ENCODE data around the gene FAM90A1. TPM values are rescaled to one million over a fixed set of nuclear protein-coding genes. Genes with fewer than 3 reads are reported as not detected.
A peak's percentile ranks its signal among the peaks of the same experiment; 100 is the strongest.
"Not testable (repeated sequence)": the region's sequence is repeated elsewhere in the genome, so short reads cannot be mapped to it uniquely, and the experiment has no call there.

FAM90A1 gene, protein sequence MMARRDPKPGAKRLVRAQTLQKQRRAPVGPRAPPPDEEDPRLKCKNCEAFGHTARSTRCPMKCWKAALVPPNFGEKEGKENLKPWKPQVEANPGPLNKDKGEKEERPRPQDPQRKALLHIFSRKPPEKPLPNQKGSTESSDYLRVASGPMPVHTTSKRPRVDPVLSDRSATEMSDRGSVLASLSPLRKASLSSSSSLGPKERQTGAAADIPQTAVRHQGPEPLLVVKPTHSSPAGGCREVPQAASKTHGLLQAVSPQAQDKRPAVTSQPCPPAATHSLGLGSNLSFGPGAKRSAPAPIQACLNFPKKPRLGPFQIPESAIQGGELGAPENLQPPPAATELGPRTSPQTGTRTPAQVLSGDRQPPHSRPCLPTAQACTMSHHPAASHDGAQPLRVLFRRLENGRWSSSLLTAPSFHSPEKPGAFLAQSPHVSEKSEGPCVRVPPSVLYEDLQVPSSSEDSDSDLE
- total RNA-seq (0.26 and 0.33 TPM in 2 replicates), polyA plus RNA-seq (0.05 and 0.08 TPM in 2 replicates), polyA minus RNA-seq (ENCODE audit: low replicate concordance) (0.56 TPM in 1 of 2 replicates, not detected in the other)
- 0.10 and 0.14 TPM in 2 replicates for polyA plus RNA-seq (2012)

GRCh38 chr12:8226992-8227731 is at the start of gene FAM90A1:
TSS of gene FAM90A1 (minus strand) at chr12:8227618. CDS start at chr12:8224832, 2,786 bp downstream.
- H3K27ac ChIP-seq (ENCODE audit: insufficient read depth, low read length); H4K20me1 ChIP-seq (ENCODE audit: control insufficient read depth, extremely low read depth, insufficient read depth, low read length); H2AFZ ChIP-seq (ENCODE audit: low read length); H3K79me2 ChIP-seq (ENCODE audit: control insufficient read depth, insufficient read depth, low read length); H3K4me2 ChIP-seq (ENCODE audit: extremely low read depth, insufficient read depth, low read length); H3K4me1 ChIP-seq (ENCODE audit: control insufficient read depth, extremely low read depth, insufficient read depth, low read length); H3K9me3 ChIP-seq (ENCODE audit: control insufficient read depth, insufficient read depth, low read depth, low read length); H3K27me3 ChIP-seq (ENCODE audit: control insufficient read depth, insufficient read depth, low read length); H3K9ac ChIP-seq (ENCODE audit: insufficient read depth, low read length); H3K36me3 ChIP-seq (ENCODE audit: control insufficient read depth, insufficient read depth, low read length): not testable (repeated sequence)
- H3K4me3 ChIP-seq (replicated peaks in 1 of 4; ENCODE audit: control extremely low read depth in 1 of 4, insufficient read depth in 1 of 4, low read depth in 3 of 4, low read length in 4 of 4), result peak within 1 kb of the TSS in 2 of 4 experiments; percentile 24 to 46
- peak in 1 of 2 donors; percentile 15 for DNase-seq (ENCODE audit: low read depth in 2 of 2)

- H4K20me1 ChIP-seq (ENCODE audit: control insufficient read depth, extremely low read depth, insufficient read depth, low read length); H3K4me2 ChIP-seq (ENCODE audit: extremely low read depth, insufficient read depth, low read length); H3K27me3 ChIP-seq (ENCODE audit: control insufficient read depth, insufficient read depth, low read length); H2AFZ ChIP-seq (ENCODE audit: low read length); H3K36me3 ChIP-seq (ENCODE audit: control insufficient read depth, insufficient read depth, low read length); H3K79me2 ChIP-seq (ENCODE audit: control insufficient read depth, insufficient read depth, low read length); H3K9me3 ChIP-seq (ENCODE audit: control insufficient read depth, insufficient read depth, low read depth, low read length); H3K4me3 ChIP-seq (replicated peaks in 1 of 4; ENCODE audit: control extremely low read depth in 1 of 4, insufficient read depth in 1 of 4, low read depth in 3 of 4, low read length in 4 of 4); H3K4me1 ChIP-seq (ENCODE audit: control insufficient read depth, extremely low read depth, insufficient read depth, low read length); DNase-seq (ENCODE audit: low read depth in 2 of 2); H3K9ac ChIP-seq (ENCODE audit: insufficient read depth, low read length); H3K27ac ChIP-seq (ENCODE audit: insufficient read depth, low read length): not testable (repeated sequence)
These were observed 49.0 kb upstream of the FAM90A1 start for GRCh38 chr12:8276397-8276796.

DNA sequence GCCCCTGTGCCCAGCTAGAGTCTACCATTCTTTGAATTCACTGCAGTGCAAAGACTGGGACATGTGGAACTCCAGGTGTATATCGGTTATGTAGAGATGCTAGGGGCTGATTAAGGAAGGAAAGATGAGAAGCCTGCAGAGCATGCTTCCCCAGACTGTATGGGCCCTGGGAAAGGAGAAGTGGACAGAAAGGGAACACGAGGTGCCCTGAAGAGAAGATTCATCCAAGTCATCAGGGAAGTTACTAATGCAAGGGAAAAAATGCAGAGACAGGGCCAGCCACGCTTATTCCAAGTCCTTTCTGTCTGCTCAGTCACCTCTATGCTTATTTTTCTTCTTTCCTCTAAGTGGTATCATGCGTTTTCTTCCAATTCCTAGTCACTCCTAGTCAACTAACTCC is 39.3 kb upstream of the FAM90A1 start:
- not testable (repeated sequence) for H3K9ac ChIP-seq (ENCODE audit: insufficient read depth, low read length); H3K36me3 ChIP-seq (ENCODE audit: control insufficient read depth, insufficient read depth, low read length); H3K4me3 ChIP-seq (replicated peaks in 1 of 4; ENCODE audit: control extremely low read depth in 1 of 4, insufficient read depth in 1 of 4, low read depth in 3 of 4, low read length in 4 of 4); H3K27ac ChIP-seq (ENCODE audit: insufficient read depth, low read length); H3K4me2 ChIP-seq (ENCODE audit: extremely low read depth, insufficient read depth, low read length); DNase-seq (ENCODE audit: low read depth in 2 of 2); H3K9me3 ChIP-seq (ENCODE audit: control insufficient read depth, insufficient read depth, low read depth, low read length); H3K4me1 ChIP-seq (ENCODE audit: control insufficient read depth, extremely low read depth, insufficient read depth, low read length); H3K27me3 ChIP-seq (ENCODE audit: control insufficient read depth, insufficient read depth, low read length); H2AFZ ChIP-seq (ENCODE audit: low read length); H4K20me1 ChIP-seq (ENCODE audit: control insufficient read depth, extremely low read depth, insufficient read depth, low read length); H3K79me2 ChIP-seq (ENCODE audit: control insufficient read depth, insufficient read depth, low read length)

DNA sequence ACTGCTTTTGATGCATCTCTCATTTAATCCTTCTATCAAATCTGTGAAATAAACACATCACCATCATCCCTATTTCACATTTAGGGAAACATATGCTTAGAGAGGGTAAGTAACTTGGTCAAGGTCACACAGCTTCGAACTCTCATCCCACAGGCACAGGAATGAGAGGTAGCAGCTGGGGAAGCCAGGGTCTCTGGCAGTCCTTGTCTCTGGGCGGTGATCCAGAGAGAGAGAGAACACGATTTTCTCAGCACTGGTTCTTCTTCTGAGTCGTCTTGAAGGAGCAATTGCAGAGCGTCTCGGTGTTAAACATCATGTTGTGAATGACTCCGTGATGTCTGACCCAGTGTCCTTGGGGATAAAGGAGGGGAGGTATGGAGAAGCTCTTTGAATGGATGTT is 36.8 kb upstream of the FAM90A1 start:
- not testable (repeated sequence) for H3K4me1 ChIP-seq (ENCODE audit: control insufficient read depth, extremely low read depth, insufficient read depth, low read length); H3K9ac ChIP-seq (ENCODE audit: insufficient read depth, low read length); H4K20me1 ChIP-seq (ENCODE audit: control insufficient read depth, extremely low read depth, insufficient read depth, low read length); H3K36me3 ChIP-seq (ENCODE audit: control insufficient read depth, insufficient read depth, low read length); H3K4me3 ChIP-seq (replicated peaks in 1 of 4; ENCODE audit: control extremely low read depth in 1 of 4, insufficient read depth in 1 of 4, low read depth in 3 of 4, low read length in 4 of 4); DNase-seq (ENCODE audit: low read depth in 2 of 2); H2AFZ ChIP-seq (ENCODE audit: low read length); H3K79me2 ChIP-seq (ENCODE audit: control insufficient read depth, insufficient read depth, low read length); H3K27me3 ChIP-seq (ENCODE audit: control insufficient read depth, insufficient read depth, low read length); H3K4me2 ChIP-seq (ENCODE audit: extremely low read depth, insufficient read depth, low read length); H3K27ac ChIP-seq (ENCODE audit: insufficient read depth, low read length); H3K9me3 ChIP-seq (ENCODE audit: control insufficient read depth, insufficient read depth, low read depth, low read length)

DNA sequence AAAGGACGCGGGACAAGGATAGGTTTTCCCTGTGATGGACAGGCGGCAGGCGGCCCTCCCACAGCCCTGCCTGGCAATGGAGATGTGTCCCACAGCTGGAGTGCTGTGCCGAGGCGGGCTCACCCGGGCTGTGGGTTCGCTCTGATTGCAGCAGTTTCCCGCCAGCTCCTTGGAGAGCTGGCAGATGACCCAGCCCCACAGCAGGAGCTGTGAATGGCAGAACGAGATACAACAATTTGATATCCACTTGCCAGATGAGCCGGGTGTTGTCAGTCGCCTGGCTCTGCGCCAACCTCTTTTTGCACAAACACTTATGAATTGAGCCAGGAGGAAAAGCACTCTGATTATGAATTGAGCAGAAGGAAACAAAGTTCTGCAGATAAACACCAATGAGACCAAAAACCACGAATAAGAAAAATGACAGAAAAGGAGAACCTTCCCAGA is 33.7 kb upstream of the FAM90A1 start:
- not testable (repeated sequence) for H3K4me3 ChIP-seq (replicated peaks in 1 of 4; ENCODE audit: control extremely low read depth in 1 of 4, insufficient read depth in 1 of 4, low read depth in 3 of 4, low read length in 4 of 4); H3K79me2 ChIP-seq (ENCODE audit: control insufficient read depth, insufficient read depth, low read length); H4K20me1 ChIP-seq (ENCODE audit: control insufficient read depth, extremely low read depth, insufficient read depth, low read length)

GRCh38 chr12:8256356-8256755 is 28.9 kb upstream of the FAM90A1 start:
- H2AFZ ChIP-seq (ENCODE audit: low read length); H3K9ac ChIP-seq (ENCODE audit: insufficient read depth, low read length); H3K4me2 ChIP-seq (ENCODE audit: extremely low read depth, insufficient read depth, low read length); H3K79me2 ChIP-seq (ENCODE audit: control insufficient read depth, insufficient read depth, low read length); H3K36me3 ChIP-seq (ENCODE audit: control insufficient read depth, insufficient read depth, low read length); H3K4me3 ChIP-seq (replicated peaks in 1 of 4; ENCODE audit: control extremely low read depth in 1 of 4, insufficient read depth in 1 of 4, low read depth in 3 of 4, low read length in 4 of 4); H3K9me3 ChIP-seq (ENCODE audit: control insufficient read depth, insufficient read depth, low read depth, low read length); H3K27ac ChIP-seq (ENCODE audit: insufficient read depth, low read length); H3K27me3 ChIP-seq (ENCODE audit: control insufficient read depth, insufficient read depth, low read length); H3K4me1 ChIP-seq (ENCODE audit: control insufficient read depth, extremely low read depth, insufficient read depth, low read length); H4K20me1 ChIP-seq (ENCODE audit: control insufficient read depth, extremely low read depth, insufficient read depth, low read length): not testable (repeated sequence)
- DNase-seq (ENCODE audit: low read depth in 2 of 2), result peak in 1 of 2 donors; percentile 3

More for the DNA sequence above, 33.7 kb upstream of the FAM90A1 start:
- not testable (repeated sequence) for H3K9ac ChIP-seq (ENCODE audit: insufficient read depth, low read length); H3K4me2 ChIP-seq (ENCODE audit: extremely low read depth, insufficient read depth, low read length); H2AFZ ChIP-seq (ENCODE audit: low read length); H3K36me3 ChIP-seq (ENCODE audit: control insufficient read depth, insufficient read depth, low read length); H3K4me1 ChIP-seq (ENCODE audit: control insufficient read depth, extremely low read depth, insufficient read depth, low read length); H3K27ac ChIP-seq (ENCODE audit: insufficient read depth, low read length); H3K27me3 ChIP-seq (ENCODE audit: control insufficient read depth, insufficient read depth, low read length); H3K9me3 ChIP-seq (ENCODE audit: control insufficient read depth, insufficient read depth, low read depth, low read length)
- DNase-seq (ENCODE audit: low read depth in 2 of 2), result peak in 1 of 2 donors; percentile 9
